ENCODE results near the gene SLCO2A1.

Gene SLCO2A1

DNA sequence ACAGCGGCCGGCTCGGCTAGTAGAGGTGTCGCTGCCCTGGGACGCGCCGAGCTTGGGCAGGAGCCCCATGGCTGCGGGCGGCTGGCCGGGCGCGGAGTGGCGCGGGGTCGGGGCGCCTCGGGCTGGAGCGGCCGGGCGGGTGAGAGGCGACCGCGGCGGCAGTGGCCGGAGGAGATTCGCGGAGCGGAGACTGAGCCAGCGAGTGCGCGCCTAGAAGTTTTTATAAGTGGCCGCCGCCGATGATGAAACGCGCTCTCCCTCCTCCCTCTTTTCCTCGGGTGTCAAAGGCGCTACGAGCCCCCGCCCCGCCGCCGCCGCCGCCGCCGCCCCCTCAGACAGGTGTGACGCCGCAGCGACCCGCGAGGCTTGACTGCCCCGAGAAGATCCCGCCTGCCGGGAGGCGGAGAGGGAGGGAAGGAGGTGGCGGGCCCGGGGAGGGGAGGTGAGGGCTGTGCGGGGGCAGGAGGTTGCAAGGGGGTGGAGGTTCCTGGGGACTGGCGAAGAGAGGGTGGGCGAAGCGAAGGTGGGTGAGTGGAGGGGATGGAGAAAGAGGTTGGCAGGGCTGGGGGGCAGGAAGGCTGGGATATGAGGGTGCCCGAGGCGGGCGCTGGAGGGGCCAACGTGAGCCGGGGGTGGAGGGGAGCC, at the start of gene SLCO2A1:
SLCO2A1 (minus strand) TSS at position 192 of the 645 bp plus-strand sequence; CDS start at position 69, 123 bp downstream.
- DNase-seq = no peak

DNA sequence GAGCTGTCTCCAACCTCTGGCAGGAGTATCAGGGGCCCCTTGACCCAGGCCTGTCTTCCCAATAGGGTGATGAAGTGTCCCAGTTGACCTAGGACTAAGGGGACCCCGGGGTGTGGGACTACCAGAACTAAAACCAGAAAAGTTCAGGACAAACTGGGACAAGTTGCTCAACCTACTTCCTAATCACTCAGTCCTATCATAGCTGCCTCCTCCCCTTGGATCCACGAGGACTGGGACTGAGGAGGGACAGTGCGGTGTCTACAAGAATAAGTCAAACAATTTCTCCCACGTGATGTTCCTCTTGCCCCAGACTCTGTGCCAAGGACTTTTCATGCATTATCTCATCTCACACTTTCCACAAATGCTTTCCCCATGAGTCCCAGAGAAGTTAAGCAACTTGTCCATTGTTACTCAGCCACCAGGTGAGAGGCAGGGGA, 49.4 kb upstream of the SLCO2A1 start:
- DNase-seq = peak; percentile 12

DNA sequence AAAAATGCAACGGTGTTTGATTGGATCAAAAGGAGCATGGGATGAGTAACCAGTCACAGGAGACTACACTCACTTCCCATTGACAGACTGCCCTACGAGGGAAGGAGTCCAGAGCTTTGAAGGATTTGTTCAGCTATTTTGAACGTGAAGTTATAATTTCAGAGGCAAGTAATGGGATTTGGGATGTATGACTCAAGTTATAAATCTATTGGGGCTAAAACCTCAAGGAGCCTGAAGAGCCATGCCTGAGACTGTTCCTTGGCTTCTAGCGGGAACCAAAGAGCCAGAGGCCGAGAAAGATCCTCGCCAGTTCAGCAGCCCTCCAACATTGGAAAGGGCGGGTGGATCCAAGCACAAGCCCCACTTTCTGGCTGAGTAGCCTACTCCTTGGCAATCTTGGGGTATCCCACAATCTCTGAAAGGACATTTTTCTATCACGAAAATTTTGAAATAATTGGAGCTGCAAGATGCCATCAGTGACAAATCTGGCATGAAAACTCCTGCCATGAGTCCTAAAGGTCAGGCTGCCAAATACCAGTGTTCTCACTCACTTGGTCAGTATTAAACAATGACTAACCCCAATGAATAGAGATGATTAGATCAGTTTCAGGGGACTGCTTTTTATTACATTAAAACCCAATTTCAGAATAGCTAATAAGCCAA, 48.6 kb upstream of the SLCO2A1 start:
- DNase-seq = no peak

DNA sequence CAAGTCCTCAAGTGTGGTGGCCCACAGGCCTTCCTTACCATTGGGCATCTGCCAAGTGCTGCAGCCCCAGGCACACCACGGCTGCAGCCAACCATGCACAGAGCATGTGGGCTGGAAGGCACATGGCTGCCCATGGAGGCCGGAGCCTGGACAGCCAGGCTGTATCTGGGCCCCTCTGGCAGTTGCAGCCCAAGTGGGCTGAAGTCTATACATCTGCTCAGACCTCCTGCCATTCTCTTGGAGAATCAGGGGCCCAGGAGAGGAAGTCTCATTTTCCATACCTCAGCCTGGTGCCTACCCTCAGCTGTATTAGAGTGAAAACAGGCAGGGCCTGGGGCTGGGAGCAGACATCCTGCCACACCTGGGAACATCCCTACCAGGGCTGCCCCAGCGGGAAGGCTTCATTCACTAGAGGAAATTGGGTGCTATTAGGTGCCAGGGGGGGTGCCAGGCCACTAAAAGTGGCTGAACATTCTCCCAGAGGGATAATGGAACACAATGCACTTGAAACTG, 48.0 kb upstream of the SLCO2A1 start:
- peak; percentile 10 for DNase-seq

DNA sequence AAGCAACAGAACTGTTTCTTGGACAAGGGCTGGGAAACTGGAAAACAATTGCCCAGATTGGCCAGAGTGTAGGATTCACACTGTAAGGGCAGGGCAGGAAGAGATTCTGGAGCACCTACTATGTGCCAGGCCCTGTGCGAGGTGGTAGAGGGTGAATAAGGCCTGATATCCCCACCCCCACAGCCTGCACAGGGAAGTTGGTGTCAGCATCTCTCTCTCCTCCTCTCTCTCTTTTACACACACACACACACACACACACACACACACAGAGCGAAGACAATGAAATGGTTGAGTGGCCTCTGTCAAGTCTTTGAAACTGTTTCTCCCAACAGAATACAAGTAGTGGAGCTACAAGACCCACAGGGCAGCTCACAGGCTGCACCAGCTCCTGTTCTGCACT, 47.1 kb upstream of the SLCO2A1 start:
- DNase-seq = no peak

DNA sequence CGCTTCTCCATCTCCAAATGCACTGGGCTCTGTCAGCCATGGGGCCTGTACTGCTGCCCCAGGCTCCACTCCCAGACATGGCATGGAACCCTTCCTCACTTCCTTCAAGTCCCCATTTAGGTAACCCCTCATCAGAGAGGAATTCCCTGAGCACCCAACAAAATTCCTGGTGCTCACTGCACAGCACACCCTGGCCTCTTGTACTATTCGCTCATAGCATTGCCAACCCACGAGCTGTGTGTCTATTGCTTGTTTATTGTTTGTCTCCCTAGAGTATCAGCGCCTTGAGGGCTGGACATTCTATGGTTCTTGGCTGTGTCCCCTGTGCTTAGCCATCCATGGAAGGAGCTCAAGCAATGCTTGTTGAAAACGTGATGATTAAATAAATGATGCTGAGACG, 46.1 kb upstream of the SLCO2A1 start:
- peak; percentile 20 for DNase-seq

DNA sequence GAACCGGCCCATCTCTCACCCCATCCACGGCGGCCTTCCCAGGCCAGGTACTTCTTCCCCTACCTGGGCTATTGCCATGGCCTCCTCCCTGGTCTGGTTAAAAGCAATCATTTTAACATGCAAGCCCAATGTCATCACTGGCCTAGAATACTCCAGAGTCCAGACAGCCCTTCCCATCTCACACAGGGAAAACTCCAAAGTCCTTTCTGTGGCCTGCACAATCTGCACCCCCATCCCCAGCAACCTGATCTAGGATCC, 45.8 kb upstream of the SLCO2A1 start:
- peak; percentile 25 for DNase-seq

DNA sequence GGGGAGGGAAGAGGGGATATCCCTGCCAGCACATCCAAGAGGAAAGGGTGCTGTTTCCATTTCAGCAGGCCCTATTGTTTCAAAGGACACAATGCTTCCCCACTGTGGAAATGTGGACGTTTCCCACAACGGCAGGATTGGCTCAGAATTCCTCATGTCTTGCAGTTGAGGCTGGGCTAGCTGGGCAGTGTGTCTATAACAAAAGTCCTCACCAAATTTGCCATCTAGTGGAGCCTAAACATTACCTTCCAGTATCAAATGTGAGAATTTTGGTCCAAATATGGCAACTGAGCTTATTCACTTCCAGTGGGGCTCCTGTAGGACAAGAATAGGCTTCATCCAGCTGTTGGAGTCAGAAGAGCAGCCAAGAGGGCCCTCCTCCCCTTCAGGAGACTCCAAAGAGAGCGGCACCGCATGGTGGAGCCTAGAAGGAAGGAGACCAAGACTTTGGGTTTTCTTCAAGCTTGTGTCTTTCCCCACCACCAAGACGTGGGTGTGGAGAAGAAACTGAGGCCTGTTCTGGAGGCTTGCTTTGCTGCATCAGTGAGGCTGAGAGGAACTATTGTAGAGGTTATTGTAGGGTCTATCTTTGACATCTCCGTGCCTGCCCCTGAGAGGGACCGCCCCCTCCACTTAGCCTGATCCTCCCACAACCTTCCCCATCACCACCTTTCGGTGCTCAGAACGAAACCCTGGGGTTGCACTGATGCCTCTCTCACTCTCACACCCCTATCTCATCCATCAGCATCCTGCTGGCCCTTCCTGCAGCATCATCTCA, 45.3 kb upstream of the SLCO2A1 start:
- DNase-seq = peak; percentile 7

DNA sequence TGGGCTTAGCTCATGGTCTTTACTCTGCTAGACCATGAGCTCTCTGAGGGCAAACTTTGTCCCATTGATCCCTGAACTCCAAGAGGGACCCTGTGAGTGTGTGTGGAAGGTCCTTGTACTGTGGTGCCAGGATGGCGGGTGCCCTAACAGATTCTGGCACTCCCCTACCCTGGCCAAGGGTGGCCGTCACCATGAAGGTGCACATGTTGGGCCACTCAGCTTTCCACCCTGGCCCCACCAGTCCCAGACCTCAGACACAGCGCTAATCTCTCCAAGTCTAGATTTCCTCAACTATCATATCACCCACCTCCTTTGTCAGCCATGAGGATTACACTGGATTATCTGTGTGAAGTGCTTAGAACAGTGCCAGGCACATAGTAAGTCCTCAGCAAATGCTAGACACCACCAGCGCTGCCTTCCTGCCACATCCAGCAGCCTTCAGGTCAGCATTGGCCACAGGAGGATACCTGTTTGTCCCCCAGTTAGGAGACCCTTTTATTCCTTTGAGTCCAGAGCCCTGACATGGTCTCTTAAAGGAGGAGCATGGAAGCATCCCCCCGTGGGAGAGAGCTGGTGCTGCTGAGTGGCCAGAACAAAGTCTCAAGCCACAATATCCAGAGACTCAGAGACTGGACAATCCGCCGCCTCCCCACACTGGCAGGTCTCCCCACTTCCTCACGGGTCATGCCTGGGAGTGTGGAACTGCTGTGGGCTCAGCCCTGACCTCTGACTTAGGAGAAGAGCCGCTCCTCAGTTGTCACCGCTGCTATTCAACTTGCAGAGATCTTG, 44.5 kb upstream of the SLCO2A1 start:
- DNase-seq = peak; percentile 34

DNA sequence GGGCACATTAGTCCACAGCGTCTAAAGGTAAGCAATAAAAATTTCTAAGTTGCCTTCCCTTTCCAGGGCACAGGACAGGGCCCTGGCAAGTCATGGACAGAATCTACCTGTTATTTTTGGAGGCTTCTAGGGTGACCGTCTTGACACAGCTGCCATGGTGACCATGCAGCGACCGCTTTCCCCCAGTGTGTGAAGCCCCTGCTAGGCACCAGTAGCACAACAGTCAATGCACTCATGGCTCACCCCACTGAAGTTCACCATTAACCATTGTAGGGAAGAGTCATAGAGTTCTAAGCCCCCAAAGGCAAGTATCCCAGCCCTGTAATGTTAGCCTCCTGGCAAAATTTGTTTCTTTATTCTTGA, 43.8 kb upstream of the SLCO2A1 start:
- peak; percentile 3 for DNase-seq

DNA sequence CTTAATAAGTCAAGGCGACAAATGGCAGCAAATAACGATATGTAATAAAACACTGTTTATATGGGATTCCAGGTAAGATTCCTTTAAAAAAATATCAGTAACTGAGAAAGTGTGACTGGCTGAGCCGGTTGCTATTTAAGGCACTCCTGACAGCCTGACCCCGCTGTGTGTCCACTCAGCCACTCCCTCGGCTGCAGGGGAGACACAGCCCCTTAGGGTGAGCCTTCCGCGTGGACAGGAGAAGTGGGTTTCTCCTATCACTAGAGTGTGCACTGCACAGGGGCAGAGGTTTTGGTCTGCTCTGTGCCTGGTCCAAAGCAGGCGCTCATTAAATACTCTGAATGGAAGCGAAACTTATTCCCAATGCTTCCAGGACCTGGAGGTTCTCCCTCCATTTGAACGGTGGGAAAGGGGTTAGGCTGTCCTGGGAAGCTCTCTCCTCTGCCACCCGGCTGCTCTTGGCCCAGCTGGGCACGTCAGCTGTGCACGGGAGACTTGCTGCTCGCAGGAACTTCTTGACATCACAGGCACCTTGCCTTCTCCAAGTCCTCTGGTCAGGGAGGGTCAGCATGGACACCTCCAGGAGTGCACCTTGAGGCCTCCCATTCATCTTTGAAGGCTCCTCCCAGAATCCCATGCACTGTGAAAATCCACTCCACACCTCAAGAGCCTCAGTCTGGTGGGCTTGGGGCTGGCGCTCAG, 43.3 kb upstream of the SLCO2A1 start:
- DNase-seq = peak; percentile 28

DNA sequence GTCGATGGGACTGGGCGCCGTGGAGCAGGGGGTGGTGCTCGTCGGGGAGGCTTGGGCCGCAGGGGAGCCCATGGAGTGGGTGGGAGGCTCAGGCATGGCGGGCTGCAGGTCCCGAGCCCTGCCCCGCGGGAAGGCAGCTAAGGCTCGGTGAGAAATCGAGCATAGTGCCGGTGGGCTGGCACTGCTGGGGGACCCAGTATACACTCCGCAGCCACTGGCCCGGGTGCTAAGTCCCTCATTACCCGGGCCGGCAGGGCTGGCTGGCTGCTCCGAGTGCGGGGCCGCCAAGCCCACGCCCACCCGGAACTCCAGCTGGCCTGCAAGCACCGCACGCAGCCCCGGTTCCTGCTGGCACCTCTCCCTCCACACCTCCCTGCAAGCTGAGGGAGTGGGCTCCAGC, 40.6 kb upstream of the SLCO2A1 start:
- peak; percentile 8 for DNase-seq

DNA sequence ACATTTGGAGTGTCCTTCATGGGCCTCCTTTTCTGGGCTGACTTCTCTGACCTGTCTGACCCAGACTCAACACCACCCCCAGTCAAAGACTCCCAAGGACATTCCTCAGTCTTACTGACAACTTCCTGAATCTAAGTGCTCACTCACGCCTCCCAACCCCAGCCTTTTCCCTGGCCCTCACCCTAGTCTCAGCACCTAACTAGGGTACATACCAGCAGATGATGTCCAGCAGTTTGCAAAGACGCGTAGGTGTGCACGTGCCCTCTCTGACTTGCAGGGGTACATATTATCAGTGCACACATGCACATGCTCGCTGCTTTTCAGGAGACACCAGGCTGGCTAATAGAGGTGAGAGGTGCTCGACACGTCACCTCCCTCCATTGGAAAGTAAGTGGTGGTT, 38.7 kb upstream of the SLCO2A1 start:
- peak; percentile 33 for DNase-seq

DNA sequence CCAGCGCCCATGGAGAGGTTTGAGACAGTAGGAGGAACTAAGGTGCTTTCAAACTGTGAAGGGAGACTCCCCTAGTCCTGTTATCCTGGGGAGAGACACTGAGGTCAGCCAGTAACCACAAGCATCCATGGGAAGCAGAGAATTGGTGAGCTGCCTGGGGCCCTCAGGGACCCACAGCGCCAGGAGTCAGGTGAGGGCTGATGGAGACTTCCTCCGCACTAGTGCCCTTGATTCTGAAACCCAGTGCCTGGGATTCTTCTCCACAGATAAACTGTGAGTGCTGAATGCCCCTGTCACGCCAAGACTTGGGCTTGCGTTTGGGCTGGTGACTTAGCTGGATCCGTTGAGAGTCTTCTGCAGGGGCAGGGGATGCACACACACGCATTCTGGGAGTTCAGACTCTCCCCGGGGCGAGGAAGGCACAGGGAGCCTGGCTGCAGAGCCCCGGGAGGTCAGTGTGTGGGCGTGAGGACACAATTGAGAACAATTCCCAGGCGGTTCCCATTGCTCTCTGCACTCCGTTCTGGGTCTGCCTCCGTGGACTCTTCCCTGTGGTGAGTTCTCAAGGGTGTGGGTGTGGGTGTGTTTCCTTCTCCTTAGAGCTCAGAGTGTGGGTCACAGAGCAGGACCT, 37.9 kb upstream of the SLCO2A1 start:
- peak; percentile 22 for DNase-seq

DNA sequence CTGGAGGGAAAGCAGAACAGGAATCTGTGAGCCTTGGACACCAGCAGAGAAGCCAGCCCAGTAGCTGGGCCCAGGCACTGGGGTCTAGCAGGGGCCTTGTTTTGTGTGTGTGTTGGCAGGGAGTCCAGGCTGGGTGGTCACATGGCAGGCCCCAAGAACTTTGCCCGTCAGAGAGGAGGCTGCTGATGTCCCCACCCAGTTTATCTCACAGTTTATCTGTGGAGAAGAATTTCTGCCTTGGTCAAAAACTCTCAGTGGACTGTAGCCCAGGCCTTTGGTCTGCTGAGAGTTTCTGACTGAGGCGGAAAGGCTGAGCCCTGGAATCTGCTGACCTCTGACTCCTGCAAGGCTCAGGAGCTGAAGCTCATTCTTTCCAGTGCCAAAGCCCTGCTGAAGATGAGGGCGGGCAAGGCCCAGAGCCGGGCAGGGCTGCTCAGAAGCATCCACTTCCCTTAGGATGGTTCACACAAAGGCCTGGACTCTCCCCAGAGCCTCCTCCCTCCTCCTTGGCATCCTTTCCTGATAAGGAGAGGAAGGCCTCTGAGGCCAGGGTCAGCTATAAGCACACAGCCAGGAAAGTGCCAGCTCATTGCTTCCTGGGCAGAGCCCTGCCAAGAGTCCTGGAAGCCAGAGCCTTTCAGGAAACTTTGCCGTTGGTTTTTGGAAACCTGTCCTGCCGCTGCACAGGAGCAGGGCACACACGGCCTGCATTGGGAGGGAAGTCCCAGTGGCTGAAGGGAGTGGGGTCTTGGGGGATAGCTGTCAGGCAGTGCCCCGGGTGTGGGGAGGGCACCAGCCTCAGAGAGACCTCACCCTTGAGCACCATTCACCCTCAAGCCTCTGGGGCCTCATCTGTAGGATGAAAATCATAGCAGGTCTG, 37.2 kb upstream of the SLCO2A1 start:
- peak; percentile 29 for DNase-seq

DNA sequence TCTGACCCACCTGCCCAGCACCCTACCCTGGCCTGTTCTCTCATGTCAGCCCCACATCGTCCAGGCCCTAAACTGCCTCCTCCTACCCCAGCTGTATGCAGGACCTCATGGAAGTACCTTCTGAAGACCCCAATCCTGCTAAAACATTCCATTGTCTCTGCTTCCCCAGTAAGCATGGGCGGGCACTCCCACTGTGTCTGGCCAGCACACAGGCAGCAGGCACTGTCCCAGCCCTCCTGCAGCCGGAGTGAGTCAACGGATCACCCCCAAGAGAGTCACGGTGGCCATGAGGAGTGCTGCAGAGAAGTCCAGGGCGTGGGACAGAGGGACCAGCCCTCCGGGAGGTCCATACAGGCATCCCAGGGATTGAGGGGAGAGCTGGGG, 36.4 kb upstream of the SLCO2A1 start:
- DNase-seq = peak; percentile 29

DNA sequence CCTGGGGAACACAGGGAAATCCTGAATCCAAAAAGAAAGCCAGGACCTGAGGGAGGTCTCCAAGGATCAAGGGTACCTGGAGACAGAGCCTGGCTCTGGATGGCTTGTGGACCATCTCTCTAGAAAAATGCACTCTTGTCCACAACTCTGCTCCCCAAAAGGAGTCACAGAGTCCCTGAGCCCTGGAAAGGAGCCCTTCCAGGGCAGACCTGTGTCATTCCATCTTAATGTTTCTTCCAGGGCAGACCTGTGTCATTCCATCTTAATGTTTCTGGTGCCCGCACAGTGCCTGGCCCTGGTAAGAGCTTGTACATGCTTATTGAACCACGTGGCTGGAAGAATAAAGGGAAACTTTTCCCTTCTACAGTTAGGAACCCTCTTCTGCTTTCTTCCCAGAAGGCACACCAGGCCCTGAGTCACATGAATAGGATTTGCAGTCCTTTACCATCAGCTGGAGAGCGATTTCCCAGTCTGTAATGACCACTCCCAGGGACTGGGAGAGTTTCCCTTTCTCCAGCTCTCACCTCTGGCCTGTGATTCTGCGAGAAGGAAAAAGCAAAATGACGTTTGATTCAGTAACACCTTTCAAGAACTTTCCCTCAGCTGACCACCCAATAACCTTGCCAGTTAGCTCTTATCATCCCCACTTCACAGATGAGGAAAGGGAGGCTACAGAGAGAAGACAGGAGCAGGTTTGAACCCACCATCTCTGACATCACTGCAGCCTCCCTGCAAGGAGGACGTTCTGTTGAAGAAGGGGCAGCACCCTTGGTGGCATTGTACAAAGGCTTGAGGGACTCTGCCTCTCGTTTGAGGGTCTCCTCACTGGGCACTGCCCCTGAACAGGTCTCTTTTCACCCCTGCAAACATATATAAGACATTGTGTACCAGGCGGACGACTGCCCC, 35.8 kb upstream of the SLCO2A1 start:
- no peak for DNase-seq

DNA sequence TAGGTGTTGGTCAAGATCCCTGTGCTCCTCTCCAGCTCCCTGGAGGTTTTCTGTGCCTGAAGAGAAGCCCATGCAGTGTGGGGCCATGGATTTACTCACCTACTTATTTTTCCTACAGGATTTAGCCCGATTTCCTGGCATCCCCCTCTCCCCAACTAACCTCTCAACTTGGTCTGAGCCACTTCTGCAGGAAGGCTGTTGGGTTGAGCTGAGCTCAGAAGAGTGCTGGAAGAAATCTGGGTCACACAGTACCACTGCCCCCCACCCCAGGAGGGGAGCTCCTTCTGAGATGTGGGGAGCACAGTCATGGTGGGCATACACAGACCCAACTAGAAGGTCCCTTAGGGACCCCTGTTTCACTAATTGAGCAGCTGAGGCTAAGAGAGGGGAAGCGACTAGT, 34.4 kb upstream of the SLCO2A1 start:
- DNase-seq = no peak

DNA sequence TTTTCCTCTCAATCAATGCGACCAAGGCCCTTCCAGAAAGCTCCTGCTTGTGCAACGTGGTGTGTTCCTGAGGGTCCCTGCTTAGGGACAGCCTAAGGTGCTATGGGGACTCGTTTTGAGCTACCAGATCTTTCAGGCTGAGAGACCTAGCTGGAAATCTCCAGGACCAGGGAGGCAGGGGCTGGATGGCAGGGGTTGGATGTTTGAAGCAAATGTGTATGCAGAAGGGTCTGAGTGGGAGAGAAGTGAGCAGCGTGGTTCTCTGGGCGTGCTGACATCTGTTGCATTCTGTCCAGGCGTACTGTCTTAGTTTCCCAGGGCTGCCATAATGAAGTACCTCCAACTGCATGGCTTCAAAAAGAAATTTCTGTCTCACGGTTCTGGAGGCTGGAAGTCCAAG, 31.7 kb upstream of the SLCO2A1 start:
- DNase-seq = no peak
